SU-DHL-6 (cell line): ENCODE results near the gene MCHR1.

Experiments
- CTCF ChIP-seq: fragments of 200-600 bp; sonication (generic); IDR thresholded peaks from one replicate; pipeline ENCODE4 v1.5.1; 2017; ENCODE audit warnings: antibody characterized with exemption, mild to moderate bottlenecking, low read length, moderate library complexity; ENCODE audit not compliant: insufficient read depth, poor library complexity, severe bottlenecking
- EZH2phosphoT487 ChIP-seq: fragments of 200-600 bp; sonication (generic), shearing (Covaris generic); conservative IDR thresholded peaks from 2 replicates; pipeline ENCODE4 v1.6.1; 2018; ENCODE audit warnings: mild to moderate bottlenecking, antibody characterized with exemption, low read length, moderate library complexity, mixed read lengths

DNA sequence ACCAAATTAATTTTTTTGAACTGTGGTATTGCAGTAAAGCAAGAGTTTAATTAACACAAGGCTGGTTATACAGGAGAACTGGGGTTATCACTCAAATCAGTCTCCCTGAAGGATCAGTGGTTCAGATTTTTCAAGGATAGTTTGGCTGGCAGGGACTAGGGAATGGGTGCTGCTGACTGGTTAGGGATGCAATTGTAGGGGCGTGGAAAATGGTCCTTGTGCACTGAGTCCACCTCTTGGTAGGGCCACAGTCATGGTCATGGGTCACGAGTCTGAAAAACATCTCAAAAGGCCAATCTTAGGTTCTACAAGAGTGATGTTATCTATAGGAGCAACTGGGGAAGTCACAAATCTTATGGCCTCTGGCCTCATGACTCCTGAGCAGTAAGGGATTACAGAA, 27.9 kb downstream of the MCHR1 start:
- TF ChIP-seq CTCF (no peak), EZH2phosphoT487 (no peak)
